Rectal smooth muscle tissue (tissue), 1 donor: ENCODE data around the gene C2CD2.
"Not testable (repeated sequence)": the region's sequence is repeated elsewhere in the genome, so short reads cannot be mapped to it uniquely, and the experiment has no call there.

ENCODE experiments used
- H3K27ac ChIP-seq: one replicate; pipeline ENCODE4 v1.7.0; 2013; ENCODE audit warnings: low read depth, low read length, inconsistent platforms
- H3K27me3 ChIP-seq: one replicate; pipeline ENCODE4 v1.7.0; 2013; ENCODE audit warnings: low read length; ENCODE audit not compliant: control insufficient read depth, insufficient read depth
- H3K36me3 ChIP-seq: one replicate; pipeline ENCODE4 v1.7.0; 2013; ENCODE audit warnings: low read length; ENCODE audit not compliant: control insufficient read depth, insufficient read depth
- H3K4me1 ChIP-seq: one replicate; pipeline ENCODE4 v1.7.0; 2013; ENCODE audit warnings: low read length; ENCODE audit not compliant: control insufficient read depth, insufficient read depth
- H3K4me3 ChIP-seq: one replicate; pipeline ENCODE4 v1.7.0; 2013; ENCODE audit warnings: low read length
- H3K9ac ChIP-seq: one replicate; pipeline ENCODE4 v1.7.0; 2013; ENCODE audit warnings: low read length

Gene C2CD2

GRCh38 chr21:41961753-41962152, 7.9 kb upstream of the C2CD2 start:
- H3K27ac ChIP-seq: no peak overlapping the region
- H3K36me3 ChIP-seq: no peaks in the 10 kb centered on the region
- H3K27me3 ChIP-seq: no peaks in the 10 kb centered on the region
- H3K4me1 ChIP-seq: peaks cover 10% of the 10 kb centered on the region
- H3K9ac ChIP-seq: no peak overlapping the region
- no peak overlapping the region for H3K4me3 ChIP-seq

- peaks cover 10% of the 10 kb centered on the region for H3K4me1 ChIP-seq
- H3K9ac ChIP-seq: no peak overlapping the region
- no peak overlapping the region for H3K27ac ChIP-seq
- no peaks in the 10 kb centered on the region for H3K27me3 ChIP-seq
- no peaks in the 10 kb centered on the region for H3K36me3 ChIP-seq
- H3K4me3 ChIP-seq: no peak overlapping the region
Measured at GRCh38 chr21:41961282-41961701, 7.5 kb upstream of the C2CD2 start.

GRCh38 chr21:41960386-41960785, 6.6 kb upstream of the C2CD2 start:
- H3K9ac ChIP-seq: no peak overlapping the region
- H3K4me1 ChIP-seq: peaks cover 10% of the 10 kb centered on the region
- no peaks in the 10 kb centered on the region for H3K27me3 ChIP-seq
- no peaks in the 10 kb centered on the region for H3K36me3 ChIP-seq
- no peak overlapping the region for H3K27ac ChIP-seq
- H3K4me3 ChIP-seq: no peak overlapping the region

- not testable (repeated sequence) for H3K27ac ChIP-seq, H3K36me3 ChIP-seq, H3K9ac ChIP-seq, H3K27me3 ChIP-seq, H3K4me3 ChIP-seq
- H3K4me1 ChIP-seq: peaks cover 10% of the 10 kb centered on the region
Measured at GRCh38 chr21:41959697-41960096, 5.9 kb upstream of the C2CD2 start.

- Histone ChIP-seq H3K4me1 (peaks cover 10% of the 10 kb centered on the region), H3K9ac (no peak overlapping the region), H3K4me3 (no peak overlapping the region), H3K27ac (no peak overlapping the region), H3K27me3 (no peaks in the 10 kb centered on the region), H3K36me3 (no peaks in the 10 kb centered on the region)
Measured at GRCh38 chr21:41958886-41959563, 5.2 kb upstream of the C2CD2 start.

GRCh38 chr21:41957991-41958766, 4.4 kb upstream of the C2CD2 start:
- Histone ChIP-seq H3K27ac (peak overlapping the region; percentile 55), H3K4me3 (no peak overlapping the region), H3K4me1 (peaks cover 10% of the 10 kb centered on the region), H3K36me3 (no peaks in the 10 kb centered on the region), H3K9ac (no peak overlapping the region), H3K27me3 (no peaks in the 10 kb centered on the region)

GRCh38 chr21:41956926-41957729, 3.3 kb upstream of the C2CD2 start:
- H3K4me1 ChIP-seq: peaks cover 10% of the 10 kb centered on the region
- H3K4me3 ChIP-seq: no peak overlapping the region
- no peaks in the 10 kb centered on the region for H3K36me3 ChIP-seq
- no peak overlapping the region for H3K9ac ChIP-seq
- no peaks in the 10 kb centered on the region for H3K27me3 ChIP-seq
- peak overlapping the region; percentile 50 for H3K27ac ChIP-seq

GRCh38 chr21:41955516-41955915, 1.7 kb upstream of the C2CD2 start:
- no peak overlapping the region for H3K4me3 ChIP-seq
- no peaks in the 10 kb centered on the region for H3K27me3 ChIP-seq
- peaks cover 10% of the 10 kb centered on the region for H3K4me1 ChIP-seq
- no peak overlapping the region for H3K27ac ChIP-seq
- no peaks in the 10 kb centered on the region for H3K36me3 ChIP-seq
- no peak overlapping the region for H3K9ac ChIP-seq

GRCh38 chr21:41954654-41955499, 1.1 kb upstream of the C2CD2 start:
- H3K4me1 ChIP-seq: peaks cover 10% of the 10 kb centered on the region
- no peaks in the 10 kb centered on the region for H3K36me3 ChIP-seq
- no peak overlapping the region for H3K4me3 ChIP-seq
- no peak overlapping the region for H3K27ac ChIP-seq
- no peak overlapping the region for H3K9ac ChIP-seq
- no peaks in the 10 kb centered on the region for H3K27me3 ChIP-seq

GRCh38 chr21:41953249-41953830, 478 bp downstream of the C2CD2 start:
- Histone ChIP-seq H3K4me1 (peaks cover 8% of the 10 kb centered on the region), H3K9ac (peak overlapping the region; percentile 5), H3K4me3 (peak overlapping the region; percentile 71), H3K27me3 (no peaks in the 10 kb centered on the region), H3K36me3 (no peaks in the 10 kb centered on the region), H3K27ac (peak overlapping the region; percentile 3)

GRCh38 chr21:41952568-41953248, 1.1 kb downstream of the C2CD2 start:
- no peaks in the 10 kb centered on the region for H3K36me3 ChIP-seq
- H3K9ac ChIP-seq: peak overlapping the region; percentile 5
- peaks cover 8% of the 10 kb centered on the region for H3K4me1 ChIP-seq
- no peak overlapping the region for H3K27ac ChIP-seq
- H3K27me3 ChIP-seq: no peaks in the 10 kb centered on the region
- peak overlapping the region; percentile 71 for H3K4me3 ChIP-seq
